ENCODE data around the gene DCUN1D1. TPM values are rescaled to one million over a fixed set of nuclear protein-coding genes. Genes with fewer than 3 reads are reported as not detected.

The DCUN1D1 gene
- total RNA-seq, 1 donor from 2014 or later: 59.0 TPM

- DNase-seq: no peak
- Mint-ChIP-seq H3K4me1 (peaks cover 37% of the 10 kb centered on the region), H3K9me3 (no peaks in the 10 kb centered on the region), H3K27me3 (no peaks in the 10 kb centered on the region), H3K4me3 (no peak overlapping the region), H3K27ac (no peak overlapping the region), H3K36me3 (ENCODE audit: low read depth) (peaks cover 22% of the 10 kb centered on the region)
- intact Hi-C loops (cut with micrococcal nuclease): loop anchor here (5.0 kb wide), 1 partner anchor 56 kb away; no protein-coding TSS in a partner anchor
These were observed 68.6 kb downstream of the DCUN1D1 start for GRCh38 chr3:182911782-182912111.

- no peaks in the 10 kb centered on the region for H3K27me3 Mint-ChIP-seq
- peaks cover 23% of the 10 kb centered on the region for H3K36me3 Mint-ChIP-seq (ENCODE audit: low read depth)
- DNase-seq: peak; percentile 59
- H3K27ac Mint-ChIP-seq: peak overlapping the region; percentile 14
- no peaks in the 10 kb centered on the region for H3K9me3 Mint-ChIP-seq
- intact Hi-C loops (cut with micrococcal nuclease): loop anchor here (5.0 kb wide), 1 partner anchor 56 kb away; no protein-coding TSS in a partner anchor
- peaks cover 37% of the 10 kb centered on the region for H3K4me1 Mint-ChIP-seq
- H3K4me3 Mint-ChIP-seq: peak overlapping the region; percentile 17
These were observed 69.2 kb downstream of the DCUN1D1 start for GRCh38 chr3:182910936-182911781.

- intact Hi-C loops (cut with micrococcal nuclease): loop anchor here (1.0 to 5.0 kb wide), 2 partner anchors 58 to 190 kb away; partner anchors contain the start of gene MCCC1
- Mint-ChIP-seq H3K27me3 (no peaks in the 10 kb centered on the region), H3K4me1 (peaks cover 35% of the 10 kb centered on the region), H3K9me3 (no peaks in the 10 kb centered on the region), H3K27ac (no peak overlapping the region), H3K36me3 (ENCODE audit: low read depth) (peaks cover 23% of the 10 kb centered on the region), H3K4me3 (no peak overlapping the region)
- DNase-seq: no peak
These were observed 70.9 kb downstream of the DCUN1D1 start for GRCh38 chr3:182909318-182910040.

- no peak for DNase-seq
- Mint-ChIP-seq H3K27ac (no peak overlapping the region), H3K4me1 (peaks cover 29% of the 10 kb centered on the region), H3K4me3 (no peak overlapping the region), H3K27me3 (no peaks in the 10 kb centered on the region), H3K36me3 (ENCODE audit: low read depth) (peaks cover 21% of the 10 kb centered on the region), H3K9me3 (no peaks in the 10 kb centered on the region)
- intact Hi-C loops (cut with micrococcal nuclease): no loop called here
These were observed 71.9 kb downstream of the DCUN1D1 start for GRCh38 chr3:182908471-182908870.

- no peak overlapping the region for H3K4me3 Mint-ChIP-seq
- H3K36me3 Mint-ChIP-seq (ENCODE audit: low read depth): peaks cover 20% of the 10 kb centered on the region
- H3K4me1 Mint-ChIP-seq: peaks cover 12% of the 10 kb centered on the region
- no peaks in the 10 kb centered on the region for H3K27me3 Mint-ChIP-seq
- DNase-seq: no peak
- H3K9me3 Mint-ChIP-seq: no peaks in the 10 kb centered on the region
- intact Hi-C loops (cut with micrococcal nuclease): no loop called here
- H3K27ac Mint-ChIP-seq: peak overlapping the region; percentile 3
These were observed 74.3 kb downstream of the DCUN1D1 start for GRCh38 chr3:182906036-182906435.

GRCh38 chr3:182905623-182906022 is 74.7 kb downstream of the DCUN1D1 start:
- H3K27me3 Mint-ChIP-seq: no peaks in the 10 kb centered on the region
- no peak for DNase-seq
- intact Hi-C loops (cut with micrococcal nuclease): no loop called here
- H3K4me3 Mint-ChIP-seq: no peak overlapping the region
- peaks cover 20% of the 10 kb centered on the region for H3K36me3 Mint-ChIP-seq (ENCODE audit: low read depth)
- no peaks in the 10 kb centered on the region for H3K9me3 Mint-ChIP-seq
- H3K4me1 Mint-ChIP-seq: peaks cover 10% of the 10 kb centered on the region
- no peak overlapping the region for H3K27ac Mint-ChIP-seq

- Mint-ChIP-seq H3K4me1 (peaks cover 2% of the 10 kb centered on the region), H3K36me3 (ENCODE audit: low read depth) (peaks cover 28% of the 10 kb centered on the region), H3K9me3 (no peaks in the 10 kb centered on the region), H3K4me3 (no peak overlapping the region), H3K27ac (no peak overlapping the region), H3K27me3 (no peaks in the 10 kb centered on the region)
- DNase-seq: no peak
- intact Hi-C loops (cut with micrococcal nuclease): no loop called here
These were observed 76.2 kb downstream of the DCUN1D1 start for GRCh38 chr3:182904164-182904563.

GRCh38 chr3:182902236-182902635 is 78.1 kb downstream of the DCUN1D1 start:
- intact Hi-C loops (cut with micrococcal nuclease): no loop called here
- H3K4me1 Mint-ChIP-seq: no peaks in the 10 kb centered on the region
- no peak overlapping the region for H3K27ac Mint-ChIP-seq
- no peak for DNase-seq
- H3K4me3 Mint-ChIP-seq: no peak overlapping the region
- H3K36me3 Mint-ChIP-seq (ENCODE audit: low read depth): peaks cover 32% of the 10 kb centered on the region
- no peaks in the 10 kb centered on the region for H3K27me3 Mint-ChIP-seq
- H3K9me3 Mint-ChIP-seq: no peaks in the 10 kb centered on the region

GRCh38 chr3:182896553-182896952 is 83.8 kb downstream of the DCUN1D1 start:
- intact Hi-C loops (cut with micrococcal nuclease): no loop called here
- Mint-ChIP-seq H3K4me1 (peaks cover 7% of the 10 kb centered on the region), H3K27me3 (no peaks in the 10 kb centered on the region), H3K9me3 (no peaks in the 10 kb centered on the region), H3K27ac (no peak overlapping the region), H3K4me3 (no peak overlapping the region), H3K36me3 (ENCODE audit: low read depth) (peaks cover 30% of the 10 kb centered on the region)
- no peak for DNase-seq

GRCh38 chr3:182895513-182896112 is 84.7 kb downstream of the DCUN1D1 start:
- no peaks in the 10 kb centered on the region for H3K9me3 Mint-ChIP-seq
- intact Hi-C loops (cut with micrococcal nuclease): no loop called here
- no peak overlapping the region for H3K4me3 Mint-ChIP-seq
- peaks cover 34% of the 10 kb centered on the region for H3K36me3 Mint-ChIP-seq (ENCODE audit: low read depth)
- H3K27ac Mint-ChIP-seq: no peak overlapping the region
- no peaks in the 10 kb centered on the region for H3K27me3 Mint-ChIP-seq
- no peak for DNase-seq
- H3K4me1 Mint-ChIP-seq: peaks cover 7% of the 10 kb centered on the region

GRCh38 chr3:182892226-182892625 is 88.1 kb downstream of the DCUN1D1 start:
- intact Hi-C loops (cut with micrococcal nuclease): no loop called here
- H3K27ac Mint-ChIP-seq: no peak overlapping the region

GRCh38 chr3:182891364-182891763 is 89.0 kb downstream of the DCUN1D1 start:
- Mint-ChIP-seq H3K27ac (no peak overlapping the region), H3K4me1 (peaks cover 7% of the 10 kb centered on the region), H3K36me3 (ENCODE audit: low read depth) (peaks cover 40% of the 10 kb centered on the region), H3K4me3 (no peak overlapping the region), H3K27me3 (no peaks in the 10 kb centered on the region), H3K9me3 (no peaks in the 10 kb centered on the region)
- no peak for DNase-seq
- intact Hi-C loops (cut with micrococcal nuclease): no loop called here

More at GRCh38 chr3:182892226-182892625, 88.1 kb downstream of the DCUN1D1 start:
- Mint-ChIP-seq H3K36me3 (ENCODE audit: low read depth) (peaks cover 36% of the 10 kb centered on the region), H3K4me1 (peaks cover 7% of the 10 kb centered on the region), H3K9me3 (no peaks in the 10 kb centered on the region), H3K27me3 (no peaks in the 10 kb centered on the region), H3K4me3 (no peak overlapping the region)
- DNase-seq: no peak

GRCh38 chr3:182889948-182890629 is 90.2 kb downstream of the DCUN1D1 start:
- intact Hi-C loops (cut with micrococcal nuclease): no loop called here
- no peaks in the 10 kb centered on the region for H3K9me3 Mint-ChIP-seq
- no peak overlapping the region for H3K4me3 Mint-ChIP-seq
- H3K4me1 Mint-ChIP-seq: peaks cover 7% of the 10 kb centered on the region
- DNase-seq: no peak
- no peaks in the 10 kb centered on the region for H3K27me3 Mint-ChIP-seq
- H3K36me3 Mint-ChIP-seq (ENCODE audit: low read depth): peaks cover 42% of the 10 kb centered on the region
- no peak overlapping the region for H3K27ac Mint-ChIP-seq
